NCI-H2196 (cell line): ENCODE measurements around the gene TGIF2LY.
"Not testable (repeated sequence)": the region's sequence is repeated elsewhere in the genome, so short reads cannot be mapped to it uniquely, and the experiment has no call there.

Source experiments
- DNase-seq: peaks from one replicate; lab custom pipeline; 2025; ENCODE audit not compliant: unreplicated experiment; lab: John Stamatoyannopoulos, UW

Gene TGIF2LY

GRCh38 chrY:3578767-3579166 lies at the start of gene TGIF2LY:
Gene TGIF2LY (plus strand): TSS chrY:3579067. CDS start chrY:3579245, 178 bp downstream.
- not testable (repeated sequence) for DNase-seq
